ENCODE measurements around the gene RAMACL. TPM values are rescaled to one million over a fixed set of nuclear protein-coding genes. Genes with fewer than 3 reads are reported as not detected.

The RAMACL gene
- total and polyA plus RNA-seq, 2 donors (not counting 1 experiment from before 2014, with no cell fraction given) = 2.7 TPM; not detected in 1

- intact Hi-C loops (cut with micrococcal nuclease) = no loop called here
- Mint-ChIP-seq H3K27ac (no peak overlapping the region), H3K27me3 (no peaks in the 10 kb centered on the region), H3K9me3 (ENCODE audit: insufficient read depth) (no peaks in the 10 kb centered on the region), H3K4me1 (peaks cover 43% of the 10 kb centered on the region), H3K4me3 (no peak overlapping the region)
- 96% methylated on average over 11 of the region's 11 CpGs for WGBS (ENCODE audit: insufficient coverage)
- H3K9ac ChIP-seq (ENCODE audit: low read length) = no peak overlapping the region
- no peak overlapping the region for H3K4me3 ChIP-seq (ENCODE audit: control extremely low read depth in 1 of 5, extremely low read depth in 1 of 5, insufficient read depth in 1 of 5, low read depth in 2 of 5, low read length in 4 of 5)
- H3K36me3 ChIP-seq (replicated peaks in 1 of 2; ENCODE audit: control extremely low read depth in 1 of 2, control insufficient read depth in 1 of 2, extremely low read depth in 1 of 2, insufficient read depth in 2 of 2, low read length in 1 of 2) = no peaks in the 10 kb centered on the region
- no peak for TF ChIP-seq EZH2 (IDR thresholded peaks at IDR 0.05; ENCODE audit: borderline replicate concordance, insufficient read depth, low read depth, low read length, poor library complexity, severe bottlenecking)
- TF ChIP-seq, protein P1, sequence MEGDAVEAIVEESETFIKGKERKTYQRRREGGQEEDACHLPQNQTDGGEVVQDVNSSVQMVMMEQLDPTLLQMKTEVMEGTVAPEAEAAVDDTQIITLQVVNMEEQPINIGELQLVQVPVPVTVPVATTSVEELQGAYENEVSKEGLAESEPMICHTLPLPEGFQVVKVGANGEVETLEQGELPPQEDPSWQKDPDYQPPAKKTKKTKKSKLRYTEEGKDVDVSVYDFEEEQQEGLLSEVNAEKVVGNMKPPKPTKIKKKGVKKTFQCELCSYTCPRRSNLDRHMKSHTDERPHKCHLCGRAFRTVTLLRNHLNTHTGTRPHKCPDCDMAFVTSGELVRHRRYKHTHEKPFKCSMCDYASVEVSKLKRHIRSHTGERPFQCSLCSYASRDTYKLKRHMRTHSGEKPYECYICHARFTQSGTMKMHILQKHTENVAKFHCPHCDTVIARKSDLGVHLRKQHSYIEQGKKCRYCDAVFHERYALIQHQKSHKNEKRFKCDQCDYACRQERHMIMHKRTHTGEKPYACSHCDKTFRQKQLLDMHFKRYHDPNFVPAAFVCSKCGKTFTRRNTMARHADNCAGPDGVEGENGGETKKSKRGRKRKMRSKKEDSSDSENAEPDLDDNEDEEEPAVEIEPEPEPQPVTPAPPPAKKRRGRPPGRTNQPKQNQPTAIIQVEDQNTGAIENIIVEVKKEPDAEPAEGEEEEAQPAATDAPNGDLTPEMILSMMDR (IDR thresholded peaks at IDR 0.05) = no peak
- ChIA-PET POLR2A (no interaction called here), CTCF (no interaction called here)
- H3K27me3 ChIP-seq (replicated peaks in 1 of 4; ENCODE audit: control extremely low read depth in 1 of 4, control insufficient read depth in 3 of 4, insufficient read depth in 4 of 4, low read length in 3 of 4) = no peaks in the 10 kb centered on the region
- peaks cover 0 to 3% (median 0%) of the 10 kb centered on the region in 3 donors for H3K9me3 ChIP-seq (ENCODE audit: control extremely low read depth in 1 of 3, control insufficient read depth in 2 of 3, insufficient read depth in 1 of 3, low read length in 2 of 3)
- H3K4me1 ChIP-seq (ENCODE audit: control insufficient read depth in 2 of 2, insufficient read depth in 2 of 2, low read length in 2 of 2) = peaks cover 38 to 46% of the 10 kb centered on the region in 2 donors
- no peak for DNase-seq
- no peak overlapping the region for H2AFZ ChIP-seq (ENCODE audit: insufficient read depth, low read depth, low read length, poor library complexity, severe bottlenecking)
- ATAC-seq (ENCODE audit: low read depth) = no peak
- no peak overlapping the region for H3K27ac ChIP-seq (ENCODE audit: low read length in 2 of 2)
- H4K20me1 ChIP-seq (ENCODE audit: control insufficient read depth, insufficient read depth, low read length, poor library complexity, severe bottlenecking) = no peaks in the 10 kb centered on the region
- H3K4me2 ChIP-seq (replicated peaks; ENCODE audit: low read depth, low read length, poor library complexity, severe bottlenecking) = no peak overlapping the region
- H3K79me2 ChIP-seq (ENCODE audit: control insufficient read depth, insufficient read depth, low read length) = no peaks in the 10 kb centered on the region
Observed at GRCh38 chr6:166591026-166591425, 4.5 kb upstream of the RAMACL start.

- TF ChIP-seq EZH2 (IDR thresholded peaks at IDR 0.05; ENCODE audit: borderline replicate concordance, insufficient read depth, low read depth, low read length, poor library complexity, severe bottlenecking) = no peak
- TF ChIP-seq, protein P1 (IDR thresholded peaks at IDR 0.05) = no peak
- H3K36me3 ChIP-seq (replicated peaks in 1 of 2; ENCODE audit: control extremely low read depth in 1 of 2, control insufficient read depth in 1 of 2, extremely low read depth in 1 of 2, insufficient read depth in 2 of 2, low read length in 1 of 2) = no peaks in the 10 kb centered on the region
- WGBS (ENCODE audit: insufficient coverage) = 75% methylated on average over 7 of the region's 8 CpGs
- DNase-seq (no peak), ATAC-seq (ENCODE audit: low read depth) (no peak)
- intact Hi-C loops (cut with micrococcal nuclease) = no loop called here
- ChIA-PET CTCF (interaction anchor here (1.6 kb wide), 1 partner anchor 277 kb away, joined by 5 read pairs; no protein-coding TSS in a partner anchor), POLR2A (interaction anchor here (1.2 kb wide), 1 partner anchor 36 kb away, joined by 4 read pairs; no protein-coding TSS in a partner anchor)
- Mint-ChIP-seq H3K9me3 (ENCODE audit: insufficient read depth) (no peaks in the 10 kb centered on the region), H3K4me3 (peak overlapping the region; percentile 73), H3K27ac (peak overlapping the region; percentile 90), H3K27me3 (no peaks in the 10 kb centered on the region), H3K4me1 (peaks cover 43% of the 10 kb centered on the region)
- H3K9ac ChIP-seq (ENCODE audit: low read length) = peak overlapping the region; percentile 40
- no peaks in the 10 kb centered on the region for H3K27me3 ChIP-seq (replicated peaks in 1 of 4; ENCODE audit: control extremely low read depth in 1 of 4, control insufficient read depth in 3 of 4, insufficient read depth in 4 of 4, low read length in 3 of 4)
- peak overlapping the region in 1 of 5 experiments; percentile 34 for H3K4me3 ChIP-seq (ENCODE audit: control extremely low read depth in 1 of 5, extremely low read depth in 1 of 5, insufficient read depth in 1 of 5, low read depth in 2 of 5, low read length in 4 of 5)
- H3K79me2 ChIP-seq (ENCODE audit: control insufficient read depth, insufficient read depth, low read length) = no peaks in the 10 kb centered on the region
- peak overlapping the region; percentile 73 for H3K4me2 ChIP-seq (replicated peaks; ENCODE audit: low read depth, low read length, poor library complexity, severe bottlenecking)
- H2AFZ ChIP-seq (ENCODE audit: insufficient read depth, low read depth, low read length, poor library complexity, severe bottlenecking) = peak overlapping the region; percentile 30
- H4K20me1 ChIP-seq (ENCODE audit: control insufficient read depth, insufficient read depth, low read length, poor library complexity, severe bottlenecking) = no peaks in the 10 kb centered on the region
- H3K27ac ChIP-seq (ENCODE audit: low read length in 2 of 2) = peak overlapping the region; percentile 48 to 60
- peaks cover 0 to 3% (median 0%) of the 10 kb centered on the region in 3 donors for H3K9me3 ChIP-seq (ENCODE audit: control extremely low read depth in 1 of 3, control insufficient read depth in 2 of 3, insufficient read depth in 1 of 3, low read length in 2 of 3)
- peaks cover 38 to 46% of the 10 kb centered on the region in 2 donors for H3K4me1 ChIP-seq (ENCODE audit: control insufficient read depth in 2 of 2, insufficient read depth in 2 of 2, low read length in 2 of 2)
Observed at GRCh38 chr6:166589786-166590574, 3.5 kb upstream of the RAMACL start.
